Measurements from ENCODE around the gene RAP1A.
"Not testable (repeated sequence)": the region's sequence is repeated elsewhere in the genome, so short reads cannot be mapped to it uniquely, and the experiment has no call there.

The RAP1A gene

GRCh38 chr1:111739194-111739924 is 119.8 kb downstream of the RAP1A start, which contains the start of gene INKA2:
Gene INKA2 (minus strand): TSS chr1:111739395. CDS start chr1:111739242, 153 bp downstream.
- DNase-seq = peak; percentile 80 to 89

GRCh38 chr1:111739925-111740765 is 120.6 kb downstream of the RAP1A start:
- peak in 1 of 2 experiments; percentile 70 for DNase-seq

- not testable (repeated sequence) for DNase-seq
Measured at GRCh38 chr1:111742292-111742691, 122.7 kb downstream of the RAP1A start.

- DNase-seq = no peak
Measured at GRCh38 chr1:111742938-111743549, 123.5 kb downstream of the RAP1A start.

GRCh38 chr1:111743679-111744101 is 124.1 kb downstream of the RAP1A start:
- no peak for DNase-seq

- no peak for DNase-seq
Measured at GRCh38 chr1:111745675-111746613, 126.4 kb downstream of the RAP1A start.

GRCh38 chr1:111746614-111746999 is 127.0 kb downstream of the RAP1A start:
- peak in 1 of 2 experiments; percentile 5 for DNase-seq

- DNase-seq = peak; percentile 87 to 93
Measured at GRCh38 chr1:111747282-111747734, 127.7 kb downstream of the RAP1A start.

GRCh38 chr1:111747947-111748346 is 128.4 kb downstream of the RAP1A start:
- DNase-seq = no peak

- no peak for DNase-seq
Measured at GRCh38 chr1:111749628-111750027, 130.0 kb downstream of the RAP1A start.

GRCh38 chr1:111750856-111751255 is 131.3 kb downstream of the RAP1A start:
- no peak for DNase-seq

GRCh38 chr1:111751906-111752575 is 132.5 kb downstream of the RAP1A start:
- DNase-seq = no peak

GRCh38 chr1:111754984-111755330 is 135.4 kb downstream of the RAP1A start:
- peak; percentile 48 to 53 for DNase-seq

GRCh38 chr1:111755331-111756123 is 135.9 kb downstream of the RAP1A start, which contains the start of gene DDX20:
Gene DDX20 (plus strand): TSS chr1:111755901. CDS start chr1:111755925, 24 bp downstream.
- peak; percentile 96 to 97 for DNase-seq

- DNase-seq = no peak
Measured at GRCh38 chr1:111756124-111756513, 136.5 kb downstream of the RAP1A start.

- peak; percentile 38 to 41 for DNase-seq
Measured at GRCh38 chr1:111758373-111758772, 138.8 kb downstream of the RAP1A start.

GRCh38 chr1:111761717-111762116 is 142.1 kb downstream of the RAP1A start:
- DNase-seq = no peak

GRCh38 chr1:111762332-111762731 is 142.7 kb downstream of the RAP1A start:
- no peak for DNase-seq
